HG03097 (cell line): Measurements from ENCODE around the gene PXMP4.

ENCODE experiments used
- ATAC-seq: cut with Tn5 transposase; IDR thresholded peaks from one replicate; pipeline ENCODE4 v1.9.1; 2021; ENCODE audit not compliant: unreplicated experiment, low FRiP score

Gene PXMP4

DNA sequence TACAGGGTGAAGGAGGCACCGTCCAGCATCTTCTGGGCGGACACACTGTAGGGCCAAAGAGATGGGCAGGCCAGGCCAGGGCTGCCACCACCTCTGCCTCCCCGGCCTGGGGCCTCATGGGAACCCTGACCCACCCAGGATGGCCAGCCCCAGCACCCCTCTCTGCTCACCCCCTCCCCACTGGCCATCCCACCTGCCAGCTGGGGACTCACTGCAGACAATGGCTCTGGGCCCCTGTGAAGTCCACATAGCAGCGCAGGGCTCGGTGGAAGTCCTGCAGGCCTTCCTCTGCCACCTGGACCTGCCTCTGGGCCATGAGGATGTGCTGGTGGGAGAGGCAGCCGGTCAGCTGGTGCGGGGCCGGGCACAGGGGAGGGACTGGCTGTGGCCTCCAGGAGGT is 61.6 kb downstream of the PXMP4 start:
- no peak for ATAC-seq

GRCh38 chr20:33657704-33658095 is 62.4 kb downstream of the PXMP4 start:
- ATAC-seq: no peak

DNA sequence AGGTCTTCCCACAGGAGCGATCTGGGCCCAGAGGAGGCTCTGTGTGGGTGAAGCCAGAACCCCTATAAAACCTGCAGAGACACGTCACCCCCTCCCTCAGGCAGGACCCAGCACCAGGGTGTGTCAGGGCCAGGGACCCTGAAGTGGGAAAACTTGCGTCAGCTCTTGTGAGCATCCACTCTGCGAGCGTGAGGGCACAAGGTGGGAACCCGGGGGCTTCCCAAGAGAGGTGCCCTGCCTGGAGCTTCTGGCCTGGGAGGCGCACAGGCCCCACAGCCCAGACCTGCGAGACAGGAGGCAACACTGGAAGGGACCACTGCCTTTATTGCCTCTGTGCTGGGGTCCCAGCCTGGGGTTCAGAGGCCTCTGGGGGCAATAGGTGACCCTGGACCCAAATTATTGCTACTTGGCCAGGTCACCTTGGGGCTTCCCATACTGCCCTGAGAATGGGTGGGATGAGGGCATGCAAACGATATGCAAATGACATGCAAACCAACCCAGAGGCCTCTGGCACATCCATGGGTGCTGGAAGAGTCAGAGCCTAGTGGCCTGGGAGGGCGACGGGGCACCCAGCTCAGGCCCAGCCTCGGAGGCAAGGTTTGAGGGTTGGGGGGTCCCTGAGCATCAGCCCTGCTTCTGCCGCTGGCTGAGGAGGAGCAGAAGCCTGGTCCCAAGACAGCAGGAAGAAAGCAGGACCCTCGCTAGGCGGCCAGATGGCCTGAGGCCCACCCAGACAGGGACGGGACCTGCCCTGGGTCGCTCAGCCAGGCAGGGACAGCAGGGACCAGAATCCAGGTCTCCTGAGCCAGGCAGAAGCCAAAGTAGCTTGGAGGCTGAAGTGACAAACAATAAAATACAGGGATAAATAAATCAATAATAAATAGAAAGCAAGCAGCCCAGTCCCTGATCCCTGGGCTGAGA is 63.1 kb downstream of the PXMP4 start:
- ATAC-seq: no peak

DNA sequence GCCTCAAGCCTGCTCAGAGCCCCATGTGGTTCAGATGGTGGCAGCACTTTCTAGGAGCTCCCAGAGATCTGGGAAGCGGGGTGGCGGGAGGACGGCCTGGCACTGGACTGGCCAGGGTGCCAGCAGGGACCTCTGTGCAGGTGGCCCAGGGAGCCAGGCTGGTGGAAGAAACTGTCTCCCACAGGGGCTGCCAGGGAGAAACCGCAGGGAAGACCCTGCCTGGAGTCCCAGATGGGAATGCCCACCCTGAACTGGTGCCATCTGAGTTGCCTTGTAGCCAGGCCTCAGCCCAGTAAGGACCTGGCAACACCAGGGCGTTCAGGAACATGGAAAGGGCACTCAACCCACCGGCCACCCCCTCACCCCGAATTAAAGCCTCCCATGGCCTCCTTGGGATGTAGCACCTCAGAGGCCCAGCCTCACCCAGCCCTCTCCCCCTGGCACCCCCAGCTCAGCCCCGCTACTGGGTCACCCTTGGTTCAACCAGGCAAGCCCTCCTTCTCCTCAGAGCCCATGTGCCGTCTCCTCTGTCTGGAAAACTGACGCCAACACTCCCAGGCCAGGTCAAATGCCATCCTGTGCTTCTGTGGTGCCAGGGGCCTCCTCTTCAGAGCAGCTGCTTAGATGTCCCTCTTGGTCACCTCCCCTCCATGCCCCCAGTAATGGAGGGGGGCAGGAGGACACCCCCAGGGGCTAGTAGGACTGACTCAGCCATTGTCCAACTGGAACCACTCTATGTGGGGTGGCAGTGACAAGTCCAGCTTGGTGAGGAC is 63.9 kb downstream of the PXMP4 start:
- no peak for ATAC-seq

DNA sequence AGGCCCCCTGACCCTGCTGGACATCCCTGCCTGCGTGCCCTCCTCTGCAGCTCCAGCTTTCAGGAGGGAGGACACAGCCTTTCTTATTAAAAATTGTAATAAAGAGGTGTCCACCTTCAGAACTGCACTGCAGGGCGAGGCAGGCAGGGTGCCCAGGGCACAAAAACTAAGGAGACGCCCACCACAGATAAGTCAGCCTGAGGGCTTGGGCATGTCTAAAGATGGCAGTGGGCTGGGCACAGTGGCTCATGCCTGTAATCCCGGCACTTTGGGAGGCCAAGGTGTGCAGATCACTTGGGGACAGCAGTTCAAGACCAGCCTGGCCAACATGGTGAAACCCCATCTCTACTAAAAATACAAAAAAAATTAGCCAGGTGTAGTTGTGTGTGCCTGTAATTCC is 64.9 kb downstream of the PXMP4 start:
- ATAC-seq: no peak

GRCh38 chr20:33654680-33655161 is 65.4 kb downstream of the PXMP4 start:
- no peak for ATAC-seq

DNA sequence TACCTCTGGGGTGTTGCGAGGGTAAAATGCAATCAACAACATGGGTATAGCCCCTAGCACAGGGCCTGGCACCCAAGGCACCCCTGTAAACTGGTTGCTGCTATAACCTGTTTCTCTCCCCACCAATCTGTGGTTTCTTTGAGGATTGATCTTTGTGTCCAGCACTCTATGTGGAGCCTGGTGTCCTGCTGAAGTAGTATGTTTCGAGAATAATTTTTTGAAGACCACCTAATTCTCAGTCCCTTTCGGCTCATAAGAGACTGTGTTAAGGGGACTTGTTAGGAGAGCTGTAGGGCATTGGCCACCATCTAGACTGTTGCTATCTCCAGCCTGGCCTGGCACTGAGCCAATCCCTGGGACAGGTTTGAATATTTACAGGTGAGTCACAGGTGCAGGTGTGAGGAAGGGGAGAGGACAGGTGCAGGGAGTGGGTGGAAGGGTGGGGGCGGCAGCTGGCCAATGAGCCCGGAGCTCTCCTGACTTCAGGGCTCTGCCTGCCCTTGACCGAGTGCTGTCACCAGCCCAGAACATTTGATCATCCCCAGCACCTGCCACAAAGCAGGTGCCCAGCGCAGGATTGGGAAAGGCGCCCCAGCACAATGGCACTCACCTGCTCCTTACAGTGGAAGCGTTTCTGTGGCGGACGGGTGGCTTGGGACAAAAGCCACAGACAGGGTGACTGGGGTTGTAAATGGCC is 66.1 kb downstream of the PXMP4 start:
- no peak for ATAC-seq

DNA sequence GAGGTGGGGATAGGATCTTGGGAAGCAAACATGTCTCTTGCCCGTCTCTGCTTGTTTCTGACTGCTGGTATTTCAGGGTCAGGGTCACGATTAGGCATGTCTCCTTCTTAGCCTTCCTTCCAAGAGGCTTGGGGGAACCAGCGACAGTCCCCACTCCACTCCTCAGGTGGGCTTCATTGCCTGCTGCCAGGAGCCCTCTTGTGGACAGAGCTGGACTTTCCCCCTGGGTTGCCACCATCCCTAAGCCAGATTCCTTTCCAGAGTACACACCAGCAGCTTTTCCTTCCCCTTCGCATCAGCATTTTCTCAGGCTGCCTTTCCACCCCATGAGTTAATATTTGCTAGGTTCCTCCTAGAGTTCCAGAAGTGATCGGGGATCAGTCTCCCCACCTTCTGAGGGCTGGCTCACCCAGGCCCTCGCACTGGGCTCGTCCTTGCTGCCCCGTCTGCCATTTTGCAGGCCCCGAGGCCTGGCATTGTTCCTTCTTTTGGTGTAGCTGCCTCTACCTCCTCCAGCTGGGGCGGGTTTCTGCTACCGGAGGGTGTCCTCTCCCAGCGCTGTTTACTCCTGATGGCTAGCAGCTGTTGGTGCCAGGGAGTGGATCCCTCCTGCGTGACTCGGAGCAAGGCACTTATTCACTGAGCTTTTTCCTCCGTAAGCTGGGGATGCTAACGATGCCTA is 66.8 kb downstream of the PXMP4 start:
- ATAC-seq: no peak
